Stimulated activated CD4-positive, alpha-beta T cell treated with anti-CD3 and anti-CD28 coated beads, Interleukin-2, amount 100 ng/mL, for 24 hours (primary cell): ENCODE measurements around the gene SEMA3C.
"Not testable (repeated sequence)": the region's sequence is repeated elsewhere in the genome, so short reads cannot be mapped to it uniquely, and the experiment has no call there.

Experiments used
- DNase-seq, 2 donors: peaks; one replicate each; pipeline ENCODE4 v3.0.0-alpha.2; 2020

SEMA3C gene

GRCh38 chr7:80918909-80919721, at the start of gene SEMA3C:
SEMA3C (minus strand) TSS chr7:80919051; CDS start chr7:80916781, 2,270 bp downstream.
- peak in 1 of 2 donors; percentile 28 for DNase-seq

- no peak for DNase-seq
Measured at GRCh38 chr7:80968606-80969005, 49.8 kb upstream of the SEMA3C start.

- no peak for DNase-seq
Measured at GRCh38 chr7:80967917-80968297, 49.1 kb upstream of the SEMA3C start.

GRCh38 chr7:80967071-80967916, 48.4 kb upstream of the SEMA3C start:
- DNase-seq = no peak

- no peak for DNase-seq
Measured at GRCh38 chr7:80960244-80960795, 41.5 kb upstream of the SEMA3C start.

GRCh38 chr7:80957226-80957777, 38.5 kb upstream of the SEMA3C start:
- DNase-seq = no peak

- DNase-seq = no peak
Measured at GRCh38 chr7:80954191-80954590, 35.3 kb upstream of the SEMA3C start.

GRCh38 chr7:80950550-80950967, 31.7 kb upstream of the SEMA3C start:
- no peak for DNase-seq

GRCh38 chr7:80949449-80949848, 30.6 kb upstream of the SEMA3C start:
- DNase-seq = no peak

- no peak for DNase-seq
Measured at GRCh38 chr7:80946858-80947257, 28.0 kb upstream of the SEMA3C start.

- DNase-seq = no peak
Measured at GRCh38 chr7:80945976-80946375, 27.1 kb upstream of the SEMA3C start.

- no peak for DNase-seq
Measured at GRCh38 chr7:80943342-80943741, 24.5 kb upstream of the SEMA3C start.

- no peak for DNase-seq
Measured at GRCh38 chr7:80942261-80943041, 23.6 kb upstream of the SEMA3C start.

GRCh38 chr7:80941208-80941758, 22.4 kb upstream of the SEMA3C start:
- no peak for DNase-seq

- DNase-seq = no peak
Measured at GRCh38 chr7:80940539-80941207, 21.8 kb upstream of the SEMA3C start.

- DNase-seq = no peak
Measured at GRCh38 chr7:80937336-80937735, 18.5 kb upstream of the SEMA3C start.

- no peak for DNase-seq
Measured at GRCh38 chr7:80935991-80936780, 17.3 kb upstream of the SEMA3C start.

- no peak for DNase-seq
Measured at GRCh38 chr7:80934321-80934720, 15.5 kb upstream of the SEMA3C start.

- DNase-seq = no peak
Measured at GRCh38 chr7:80932536-80932935, 13.7 kb upstream of the SEMA3C start.

GRCh38 chr7:80929619-80930018, 10.8 kb upstream of the SEMA3C start:
- DNase-seq = no peak

- DNase-seq = not testable (repeated sequence)
Measured at GRCh38 chr7:80926955-80927354, 8.1 kb upstream of the SEMA3C start.
